ENCODE data around the gene SRRD.

DNA sequence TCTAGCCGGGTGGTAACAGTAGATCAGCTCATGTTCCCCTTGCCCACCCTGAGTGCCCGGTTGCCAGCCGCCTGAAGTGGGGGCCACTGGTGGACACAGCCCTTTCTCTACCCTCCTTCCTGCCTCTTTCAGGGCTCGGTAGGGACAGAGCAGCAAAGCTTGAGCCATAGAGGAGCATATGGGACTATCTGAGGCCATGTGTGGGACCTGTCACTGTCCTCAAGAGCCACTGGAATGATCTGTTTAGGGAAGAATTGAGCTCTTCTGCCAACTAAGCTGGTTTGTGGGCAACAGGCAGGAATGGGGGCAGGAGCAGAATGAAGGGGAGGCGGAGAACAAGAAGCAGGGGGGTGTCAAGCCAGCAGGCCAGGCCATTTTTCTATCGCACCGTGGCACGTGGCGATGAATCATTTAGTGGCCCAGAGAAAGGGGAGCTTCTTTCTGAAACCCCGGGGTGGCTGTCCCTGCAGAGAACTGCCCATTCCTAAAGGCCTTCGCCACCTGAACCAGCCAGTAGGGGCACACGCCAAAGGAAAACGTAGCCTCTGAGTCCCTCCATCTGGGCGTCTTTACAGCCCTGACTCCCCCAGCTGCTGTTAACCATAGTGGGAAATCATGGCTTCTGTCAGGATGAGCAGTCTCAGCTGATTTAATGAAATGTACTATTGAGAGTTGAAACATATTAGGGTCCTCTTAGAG lies 45.8 kb upstream of the SRRD start:
- TF ChIP-seq EZH2phosphoT487 (IDR thresholded peaks at IDR 0.05; ENCODE audit: low read depth) (no peak), CTCF (IDR thresholded peaks at IDR 0.05; ENCODE audit: low read depth, low read length) (no peak)
